ENCODE measurements around the gene PEX7.
"Not testable (repeated sequence)": the region's sequence is repeated elsewhere in the genome, so short reads cannot be mapped to it uniquely, and the experiment has no call there.

PEX7 gene

GRCh38 chr6:136889271-136890193, 67.1 kb downstream of the PEX7 start:
- DNase-seq (ENCODE audit: low read depth): no peak
- no peak overlapping the region for H3K4me3 ChIP-seq (ENCODE audit: low read depth, low read length)

- H3K4me3 ChIP-seq (ENCODE audit: low read depth, low read length): no peak overlapping the region
- no peak for DNase-seq (ENCODE audit: low read depth)
Observed at GRCh38 chr6:136890194-136890839, 67.9 kb downstream of the PEX7 start.

GRCh38 chr6:136890986-136891385, 68.6 kb downstream of the PEX7 start:
- no peak for DNase-seq (ENCODE audit: low read depth)
- H3K4me3 ChIP-seq (ENCODE audit: low read depth, low read length): no peak overlapping the region

- no peak for DNase-seq (ENCODE audit: low read depth)
- no peak overlapping the region for H3K4me3 ChIP-seq (ENCODE audit: low read depth, low read length)
Observed at GRCh38 chr6:136893187-136893586, 70.8 kb downstream of the PEX7 start.

- no peak overlapping the region for H3K4me3 ChIP-seq (ENCODE audit: low read depth, low read length)
- DNase-seq (ENCODE audit: low read depth): no peak
Observed at GRCh38 chr6:136895901-136896300, 73.5 kb downstream of the PEX7 start.

GRCh38 chr6:136897071-136897470, 74.7 kb downstream of the PEX7 start:
- H3K4me3 ChIP-seq (ENCODE audit: low read depth, low read length): no peak overlapping the region

GRCh38 chr6:136901212-136901784, 78.9 kb downstream of the PEX7 start:
- DNase-seq (ENCODE audit: low read depth): no peak
- H3K4me3 ChIP-seq (ENCODE audit: low read depth, low read length): no peak overlapping the region

More at GRCh38 chr6:136897071-136897470, 74.7 kb downstream of the PEX7 start:
- DNase-seq (ENCODE audit: low read depth): no peak

- not testable (repeated sequence) for DNase-seq (ENCODE audit: low read depth); H3K4me3 ChIP-seq (ENCODE audit: low read depth, low read length)
Observed at GRCh38 chr6:136904477-136904876, 82.1 kb downstream of the PEX7 start.

- H3K4me3 ChIP-seq (ENCODE audit: low read depth, low read length): no peak overlapping the region
- no peak for DNase-seq (ENCODE audit: low read depth)
Observed at GRCh38 chr6:136914947-136915346, 92.6 kb downstream of the PEX7 start.

- no peak overlapping the region for H3K4me3 ChIP-seq (ENCODE audit: low read depth, low read length)
- no peak for DNase-seq (ENCODE audit: low read depth)
Observed at GRCh38 chr6:136918706-136919105, 96.3 kb downstream of the PEX7 start.

- H3K4me3 ChIP-seq (ENCODE audit: low read depth, low read length): no peak overlapping the region
- DNase-seq (ENCODE audit: low read depth): no peak
Observed at GRCh38 chr6:136920216-136920615, 97.8 kb downstream of the PEX7 start.

- H3K4me3 ChIP-seq (ENCODE audit: low read depth, low read length): peak overlapping the region; percentile 51
Observed at GRCh38 chr6:136920671-136921380, 98.4 kb downstream of the PEX7 start.

GRCh38 chr6:136921381-136921935, 99.1 kb downstream of the PEX7 start:
- no peak for DNase-seq (ENCODE audit: low read depth)
- peak overlapping the region; percentile 51 for H3K4me3 ChIP-seq (ENCODE audit: low read depth, low read length)

More at GRCh38 chr6:136920671-136921380, 98.4 kb downstream of the PEX7 start:
- no peak for DNase-seq (ENCODE audit: low read depth)

GRCh38 chr6:136921936-136922684, 99.7 kb downstream of the PEX7 start, which contains the start of gene SLC35D3:
SLC35D3 (plus strand) TSS chr6:136922301; CDS start chr6:136922429, 128 bp downstream.
- H3K4me3 ChIP-seq (ENCODE audit: low read depth, low read length): peak within 1 kb of the TSS; percentile 51
- DNase-seq (ENCODE audit: low read depth): no peak

GRCh38 chr6:136922685-136923006, 100.3 kb downstream of the PEX7 start:
- DNase-seq (ENCODE audit: low read depth): no peak
- peak overlapping the region; percentile 51 for H3K4me3 ChIP-seq (ENCODE audit: low read depth, low read length)

GRCh38 chr6:136923116-136923953, 100.9 kb downstream of the PEX7 start:
- no peak for DNase-seq (ENCODE audit: low read depth)
- no peak overlapping the region for H3K4me3 ChIP-seq (ENCODE audit: low read depth, low read length)

- no peak for DNase-seq (ENCODE audit: low read depth)
- H3K4me3 ChIP-seq (ENCODE audit: low read depth, low read length): no peak overlapping the region
Observed at GRCh38 chr6:136923954-136924673, 101.7 kb downstream of the PEX7 start.
